ENCODE measurements around the gene EXOC6.

- TF ChIP-seq POLR2A (IDR thresholded peaks at IDR 0.05) (no peak), CTCF (IDR thresholded peaks at IDR 0.05) (no peak)
Measured at GRCh38 chr10:93058139-93058538, 209.8 kb downstream of the EXOC6 start.
